Measurements from ENCODE around the gene ACADL. TPM values are rescaled to one million over a fixed set of nuclear protein-coding genes. Genes with fewer than 3 reads are reported as not detected.

Gene ACADL
- total and polyA plus RNA-seq, 2 donors (not counting 3 experiments of a cell fraction or from before 2014, with no cell fraction given): not detected

GRCh38 chr2:210269148-210269547, 43.9 kb upstream of the ACADL start:
- POLR2A ChIA-PET: no interaction called here
- Histone ChIP-seq H3K9me1 (replicated peaks; ENCODE audit: control insufficient read depth, extremely low read depth, insufficient read depth, low read length) (no peaks in the 10 kb centered on the region), H3K36me3 (ENCODE audit: control insufficient read depth in 2 of 2, extremely low read depth in 1 of 2, insufficient read depth in 2 of 2, low read length in 2 of 2) (no peaks in the 10 kb centered on the region), H3K79me2 (ENCODE audit: control insufficient read depth, insufficient read depth, low read length) (no peaks in the 10 kb centered on the region), H4K20me1 (replicated peaks; ENCODE audit: control insufficient read depth, extremely low read depth, insufficient read depth, low read length) (no peaks in the 10 kb centered on the region), H2AFZ (ENCODE audit: low read depth, low read length) (no peak overlapping the region), H3K27ac (ENCODE audit: insufficient read depth, low read depth, low read length) (no peak overlapping the region), H3K9me3 (replicated peaks; ENCODE audit: control insufficient read depth, insufficient read depth, low read length) (no peaks in the 10 kb centered on the region), H3K9ac (replicated peaks; ENCODE audit: extremely low read depth, insufficient read depth, low read length) (no peak overlapping the region), H3K4me2 (ENCODE audit: insufficient read depth, low read length) (no peak overlapping the region), H3K4me3 (replicated peaks in 1 of 3; ENCODE audit: insufficient read depth in 1 of 3, low read depth in 1 of 3, low read length in 3 of 3) (no peak overlapping the region), H3K4me1 (ENCODE audit: control insufficient read depth, extremely low read depth, insufficient read depth, low read length) (no peaks in the 10 kb centered on the region), H3K27me3 (ENCODE audit: control insufficient read depth in 2 of 2, insufficient read depth in 2 of 2, low read length in 2 of 2) (no peaks in the 10 kb centered on the region)
- intact Hi-C loops (cut with micrococcal nuclease): no loop called here
- CTCF ChIA-PET: no interaction called here
- dilution Hi-C loops (cut with MboI; ENCODE audit: extremely low pct_ligation_motif_present, low sequenced_read_pairs): no loop called here
- no TSS peak for BruUV-seq (replicated peaks)
- no peak for FAIRE-seq
- TF ChIP-seq GATA2 (IDR thresholded peaks at IDR 0.05; ENCODE audit: insufficient read depth, insufficient read length, low read depth, low read length) (no peak), POLR2AphosphoS5 (IDR thresholded peaks at IDR 0.05; ENCODE audit: insufficient read depth, low read depth, low read length) (no peak), MYC (IDR thresholded peaks at IDR 0.05; ENCODE audit: low read depth, low read length) (no peak), JUN (IDR thresholded peaks at IDR 0.05; ENCODE audit: borderline replicate concordance, insufficient read depth, insufficient read length, low read depth) (no peak), CTCF (IDR thresholded peaks at IDR 0.05; ENCODE audit: extremely low read depth in 1 of 2, insufficient read depth in 1 of 2, low read depth in 1 of 2, low read length in 2 of 2) (no peak), FOS (IDR thresholded peaks at IDR 0.05; ENCODE audit: borderline replicate concordance, insufficient read depth, low read length) (no peak), MAX (IDR thresholded peaks at IDR 0.05; ENCODE audit: insufficient read depth, insufficient read length) (no peak), POLR2A (IDR thresholded peaks at IDR 0.05; ENCODE audit: low read depth, low read length) (no peak), EZH2 (IDR thresholded peaks at IDR 0.05; ENCODE audit: borderline replicate concordance, low read depth, low read length, severe bottlenecking) (no peak)
- no peak for DNase-seq (ENCODE audit: low read depth, low spot score)

Data from endothelial cell of umbilical vein (primary cell).